HG02973 (cell line): ENCODE measurements around the gene SAMD14.

Experiments
- ATAC-seq: cut with Tn5 transposase; IDR thresholded peaks from one replicate; pipeline ENCODE4 v1.9.1; 2021; ENCODE audit warnings: moderate library complexity; ENCODE audit not compliant: unreplicated experiment

Gene SAMD14

GRCh38 chr17:50165466-50165865 lies 35.5 kb upstream of the SAMD14 start:
- no peak for ATAC-seq

- no peak for ATAC-seq
These were observed 35.1 kb upstream of the SAMD14 start for GRCh38 chr17:50165066-50165465.

- no peak for ATAC-seq
These were observed 34.7 kb upstream of the SAMD14 start for GRCh38 chr17:50164697-50164988.

- ATAC-seq: no peak
These were observed 34.1 kb upstream of the SAMD14 start for GRCh38 chr17:50163843-50164696.

GRCh38 chr17:50162466-50163254 lies 32.7 kb upstream of the SAMD14 start:
- ATAC-seq: no peak

GRCh38 chr17:50161911-50162288 lies 31.9 kb upstream of the SAMD14 start:
- ATAC-seq: no peak

GRCh38 chr17:50161023-50161910 lies 31.3 kb upstream of the SAMD14 start:
- peak; percentile 76 for ATAC-seq

- ATAC-seq: no peak
These were observed 27.9 kb upstream of the SAMD14 start for GRCh38 chr17:50157891-50158290.

- no peak for ATAC-seq
These were observed 25.3 kb upstream of the SAMD14 start for GRCh38 chr17:50155115-50155819.

- ATAC-seq: no peak
These were observed 24.6 kb upstream of the SAMD14 start for GRCh38 chr17:50154604-50155003.

GRCh38 chr17:50153650-50154575 lies 24.0 kb upstream of the SAMD14 start:
- no peak for ATAC-seq

- ATAC-seq: no peak
These were observed 22.8 kb upstream of the SAMD14 start for GRCh38 chr17:50152736-50153135.

- ATAC-seq: no peak
These were observed 22.1 kb upstream of the SAMD14 start for GRCh38 chr17:50151937-50152547.

- ATAC-seq: peak; percentile 45
These were observed 21.3 kb upstream of the SAMD14 start for GRCh38 chr17:50151041-50151936.

- no peak for ATAC-seq
These were observed 20.5 kb upstream of the SAMD14 start, which contains the start of gene PPP1R9B for GRCh38 chr17:50150354-50151040. PPP1R9B (minus strand) TSS chr17:50150677; CDS start chr17:50150513, 164 bp downstream.

- ATAC-seq: no peak
These were observed 19.7 kb upstream of the SAMD14 start for GRCh38 chr17:50149417-50150353.

- ATAC-seq: no peak
These were observed 19.1 kb upstream of the SAMD14 start for GRCh38 chr17:50149091-50149416.
